HCT116 (cell line): ENCODE measurements around the gene GARNL3. TPM values are rescaled to one million over a fixed set of nuclear protein-coding genes. Genes with fewer than 3 reads are reported as not detected.

Source experiments
- ATAC-seq: fragments of 200-7000 bp; cut with Tn5 transposase; 2 replicates; pipeline ENCODE4 v1.9.1; 2020; ENCODE audit warnings: mild to moderate bottlenecking, moderate library complexity
- BruUV-seq: library from RNA; stranded (reverse); fragments of 400-500 nt; replicated peaks from 2 replicates; lab custom pipeline; 2021; lab: Mats Ljungman, UMichigan
- CTCF ChIA-PET: fragments of 300-600 bp; sonication (Branson Sonifier 250); formaldehyde crosslinking; loops from one replicate; lab custom pipeline; 2021; ENCODE audit warnings: antibody characterized with exemption; lab: Charles Lee
- POLR2A ChIA-PET: fragments of 300-600, 350-600 bp; sonication (Branson Sonifier 250); formaldehyde crosslinking; loops from one replicate; lab custom pipeline; 2021; ENCODE audit warnings: antibody characterized with exemption; lab: Charles Lee
- RAD21 ChIA-PET, 2 experiments: fragments of 300-600 bp; sonication (Branson Sonifier 250); formaldehyde crosslinking; loops; one replicate each; lab custom pipeline; 2023; ENCODE audit warnings: low total read pairs in 2 of 2; ENCODE audit not compliant: uncharacterized antibody in 2 of 2, unreplicated experiment in 2 of 2, low non-redundant PET in 1 of 2; lab: Charles Lee
- DNase-seq: peaks from one replicate; pipeline ENCODE4 v3.0.0-alpha.2; 2010; ENCODE audit warnings: low read depth, low spot score
- H2AFZ ChIP-seq: fragments of 200-600 bp; shearing (Covaris generic), sonication (generic); 2 replicates; pipeline ENCODE4 v1.6.1; 2017; ENCODE audit warnings: low read depth, mixed run types, mixed read lengths, antibody characterized with exemption, low read length; ENCODE audit not compliant: poor library complexity, severe bottlenecking
- H3K27ac ChIP-seq: 2 replicates; pipeline ENCODE4 v1.5.1; 2012; ENCODE audit warnings: low read depth, low read length
- H3K27me3 ChIP-seq: fragments of 200-600 bp; sonication (generic); 2 replicates; pipeline ENCODE4 v1.6.1; 2016; ENCODE audit warnings: mixed run types, low read length, mixed read lengths; ENCODE audit not compliant: insufficient read depth
- H3K36me3 ChIP-seq, 2 experiments: fragments of 200-500 bp in 1 of 2; fragments of 200-600 bp in 1 of 2; sonication (Bioruptor generic) in 1 of 2; sonication (generic) in 1 of 2; 2 replicates each; pipeline versions ENCODE4 v1.5.1 to v1.6.1; 2014 to 2016; ENCODE audit warnings: low read length in 2 of 2, inconsistent platforms in 1 of 2, mixed read lengths in 1 of 2, mixed run types in 1 of 2; ENCODE audit not compliant: insufficient read depth in 2 of 2, control insufficient read depth in 1 of 2
- H3K4me1 ChIP-seq, 2 experiments: fragments of 200-600 bp in 1 of 2; sonication (generic) in 1 of 2; 2 replicates each; pipeline versions ENCODE4 v1.5.1 to v1.6.1; 2012 to 2017; ENCODE audit warnings: low read length in 2 of 2, inconsistent platforms in 1 of 2, mild to moderate bottlenecking in 1 of 2, mixed read lengths in 1 of 2, mixed run types in 1 of 2, moderate library complexity in 1 of 2; ENCODE audit not compliant: insufficient read depth in 2 of 2, control insufficient read depth in 1 of 2
- H3K4me2 ChIP-seq: fragments of 200-600 bp; sonication (generic); 2 replicates; pipeline ENCODE4 v1.6.1; 2017; ENCODE audit warnings: mixed run types, low read length, mixed read lengths
- H3K4me3 ChIP-seq, 2 experiments: fragments of 200-600 bp in 1 of 2; sonication (generic) in 1 of 2; replicated peaks in 1 of 2; 2 replicates each; pipeline ENCODE4 v1.5.1; 2011 to 2016; ENCODE audit warnings: low read length in 2 of 2, control low read depth in 1 of 2, low read depth in 1 of 2, mild to moderate bottlenecking in 1 of 2, mixed read lengths in 1 of 2, mixed run types in 1 of 2
- H3K79me2 ChIP-seq: fragments of 200-600 bp; sonication (generic); 2 replicates; pipeline ENCODE4 v1.6.1; 2017; ENCODE audit warnings: mild to moderate bottlenecking, mixed run types, low read length, moderate library complexity, mixed read lengths; ENCODE audit not compliant: insufficient read depth
- H3K9ac ChIP-seq: fragments of 200-600 bp; sonication (generic); 2 replicates; pipeline ENCODE4 v1.6.1; 2016; ENCODE audit warnings: low read length, mixed read lengths
- H3K9me2 ChIP-seq: fragments of 200-600 bp; sonication (generic), shearing (Covaris generic); 2 replicates; pipeline ENCODE4 v1.6.1; 2017; ENCODE audit warnings: mixed run types, mild to moderate bottlenecking, moderate library complexity; ENCODE audit not compliant: insufficient read depth
- H3K9me3 ChIP-seq, 2 experiments: fragments of 200-500 bp in 1 of 2; fragments of 200-600 bp in 1 of 2; sonication (Bioruptor generic) in 1 of 2; sonication (generic) in 1 of 2; 2 replicates each; pipeline ENCODE4 v1.6.1; 2014 to 2017; ENCODE audit warnings: low read length in 2 of 2, mixed read lengths in 2 of 2, inconsistent platforms in 1 of 2, low read depth in 1 of 2, mild to moderate bottlenecking in 1 of 2, mixed run types in 1 of 2, moderate library complexity in 1 of 2; ENCODE audit not compliant: control insufficient read depth in 1 of 2, insufficient read depth in 1 of 2
- H4K20me1 ChIP-seq: fragments of 200-600 bp; sonication (generic), shearing (Covaris generic); 2 replicates; pipeline ENCODE4 v1.6.1; 2017; ENCODE audit warnings: mixed run types, mild to moderate bottlenecking, moderate library complexity; ENCODE audit not compliant: insufficient read depth
- CEBPB ChIP-seq: IDR thresholded peaks from 2 replicates; pipeline ENCODE4 v1.6.1; 2012; ENCODE audit warnings: low read depth
- EZH2 ChIP-seq: fragments of 200-600 bp; sonication (generic); IDR thresholded peaks from 2 replicates; pipeline ENCODE4 v1.6.1; 2017; ENCODE audit warnings: antibody characterized with exemption, mixed run types
- EZH2phosphoT487 ChIP-seq: fragments of 200-600 bp; IDR thresholded peaks from 2 replicates; pipeline ENCODE4 v1.6.1; 2018; ENCODE audit warnings: antibody characterized with exemption, borderline replicate concordance
- JUND ChIP-seq: IDR thresholded peaks from 2 replicates; pipeline ENCODE4 v1.6.1; 2012
- RAD21 ChIP-seq: IDR thresholded peaks from 2 replicates; pipeline ENCODE4 v1.6.1; 2012; ENCODE audit warnings: low read depth, mild to moderate bottlenecking
- SP1 ChIP-seq: IDR thresholded peaks from 2 replicates; pipeline ENCODE4 v1.6.1; 2012; ENCODE audit warnings: low read depth
- TCF7L2 ChIP-seq: IDR thresholded peaks from 2 replicates; pipeline ENCODE4 v1.7.0; 2011; ENCODE audit warnings: borderline replicate concordance, inconsistent platforms; ENCODE audit not compliant: insufficient read depth, insufficient read length; ENCODE audit errors: extremely low read depth
- ZFX ChIP-seq: fragments of 450-650 bp; IDR thresholded peaks from 2 replicates; pipeline ENCODE4 v1.6.1; 2017
- intact Hi-C: fragments of 100-400 bp; cut with micrococcal nuclease; formaldehyde crosslinking; loops from 2 replicates; pipeline ENCODE4 v1.10.0; 2022
- total RNA-seq: library from RNA; stranded (reverse); gene quantifications from one replicate; pipeline ENCODE4 v1.2.1, GENCODE V29; 2021; ENCODE audit not compliant: unreplicated experiment
- TF ChIP-seq, protein P1 (sequence below): IDR thresholded peaks from 2 replicates; pipeline ENCODE4 v1.6.1; 2012; ENCODE audit warnings: low read depth
- TF ChIP-seq, protein P2 (sequence below): IDR thresholded peaks from 2 replicates; pipeline ENCODE4 v1.6.1; 2011; ENCODE audit warnings: mild to moderate bottlenecking, low read length, moderate library complexity; ENCODE audit not compliant: insufficient replicate concordance; ENCODE audit errors: extremely low read depth
- TF ChIP-seq, protein P3 (sequence below), 3 experiments: fragments of 200-600 bp in 1 of 3; sonication (generic) in 1 of 3; IDR thresholded peaks in 2 of 3; conservative IDR thresholded peaks in 1 of 3; 2 replicates each; pipeline ENCODE4 v1.5.1; 2012 to 2017; ENCODE audit warnings: low read depth in 2 of 3, low read length in 2 of 3, antibody characterized with exemption in 1 of 3, borderline replicate concordance in 1 of 3, control low read depth in 1 of 3, mild to moderate bottlenecking in 1 of 3, mixed read lengths in 1 of 3, mixed run types in 1 of 3, moderate library complexity in 1 of 3; ENCODE audit not compliant: insufficient read depth in 1 of 3

GARNL3 gene
- total RNA-seq, 1 experiment from 2014 or later, result 8.8 TPM

DNA sequence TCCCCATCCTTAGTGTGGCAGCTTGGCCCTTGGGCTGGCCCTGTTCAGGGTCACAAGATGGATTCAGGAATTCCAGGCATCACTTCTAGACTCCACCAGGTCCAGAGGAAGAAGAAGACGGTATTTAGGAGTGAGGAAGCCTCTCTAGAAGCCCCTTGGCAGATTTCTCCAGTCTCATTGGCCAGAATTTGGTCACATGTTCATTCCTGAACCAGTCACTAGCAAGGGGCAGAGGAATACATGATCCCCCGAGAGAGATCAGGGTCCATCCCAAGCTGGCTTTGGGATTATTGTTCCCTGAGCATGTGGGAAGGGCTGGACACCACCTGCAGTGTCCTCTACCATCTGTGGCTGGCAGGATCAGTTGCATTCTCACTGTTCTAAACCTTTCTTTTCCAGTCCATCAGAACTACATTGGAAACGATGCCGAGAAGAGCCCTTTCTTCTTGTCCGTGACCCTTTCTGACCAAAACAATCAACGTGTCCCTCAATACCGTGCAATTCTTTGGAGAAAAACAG is 48.5 kb downstream of the GARNL3 start (continued):
- TF ChIP-seq, protein P1, sequence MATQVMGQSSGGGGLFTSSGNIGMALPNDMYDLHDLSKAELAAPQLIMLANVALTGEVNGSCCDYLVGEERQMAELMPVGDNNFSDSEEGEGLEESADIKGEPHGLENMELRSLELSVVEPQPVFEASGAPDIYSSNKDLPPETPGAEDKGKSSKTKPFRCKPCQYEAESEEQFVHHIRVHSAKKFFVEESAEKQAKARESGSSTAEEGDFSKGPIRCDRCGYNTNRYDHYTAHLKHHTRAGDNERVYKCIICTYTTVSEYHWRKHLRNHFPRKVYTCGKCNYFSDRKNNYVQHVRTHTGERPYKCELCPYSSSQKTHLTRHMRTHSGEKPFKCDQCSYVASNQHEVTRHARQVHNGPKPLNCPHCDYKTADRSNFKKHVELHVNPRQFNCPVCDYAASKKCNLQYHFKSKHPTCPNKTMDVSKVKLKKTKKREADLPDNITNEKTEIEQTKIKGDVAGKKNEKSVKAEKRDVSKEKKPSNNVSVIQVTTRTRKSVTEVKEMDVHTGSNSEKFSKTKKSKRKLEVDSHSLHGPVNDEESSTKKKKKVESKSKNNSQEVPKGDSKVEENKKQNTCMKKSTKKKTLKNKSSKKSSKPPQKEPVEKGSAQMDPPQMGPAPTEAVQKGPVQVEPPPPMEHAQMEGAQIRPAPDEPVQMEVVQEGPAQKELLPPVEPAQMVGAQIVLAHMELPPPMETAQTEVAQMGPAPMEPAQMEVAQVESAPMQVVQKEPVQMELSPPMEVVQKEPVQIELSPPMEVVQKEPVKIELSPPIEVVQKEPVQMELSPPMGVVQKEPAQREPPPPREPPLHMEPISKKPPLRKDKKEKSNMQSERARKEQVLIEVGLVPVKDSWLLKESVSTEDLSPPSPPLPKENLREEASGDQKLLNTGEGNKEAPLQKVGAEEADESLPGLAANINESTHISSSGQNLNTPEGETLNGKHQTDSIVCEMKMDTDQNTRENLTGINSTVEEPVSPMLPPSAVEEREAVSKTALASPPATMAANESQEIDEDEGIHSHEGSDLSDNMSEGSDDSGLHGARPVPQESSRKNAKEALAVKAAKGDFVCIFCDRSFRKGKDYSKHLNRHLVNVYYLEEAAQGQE, result no peak
- TF ChIP-seq EZH2, result no peak
- TF ChIP-seq, protein P2, sequence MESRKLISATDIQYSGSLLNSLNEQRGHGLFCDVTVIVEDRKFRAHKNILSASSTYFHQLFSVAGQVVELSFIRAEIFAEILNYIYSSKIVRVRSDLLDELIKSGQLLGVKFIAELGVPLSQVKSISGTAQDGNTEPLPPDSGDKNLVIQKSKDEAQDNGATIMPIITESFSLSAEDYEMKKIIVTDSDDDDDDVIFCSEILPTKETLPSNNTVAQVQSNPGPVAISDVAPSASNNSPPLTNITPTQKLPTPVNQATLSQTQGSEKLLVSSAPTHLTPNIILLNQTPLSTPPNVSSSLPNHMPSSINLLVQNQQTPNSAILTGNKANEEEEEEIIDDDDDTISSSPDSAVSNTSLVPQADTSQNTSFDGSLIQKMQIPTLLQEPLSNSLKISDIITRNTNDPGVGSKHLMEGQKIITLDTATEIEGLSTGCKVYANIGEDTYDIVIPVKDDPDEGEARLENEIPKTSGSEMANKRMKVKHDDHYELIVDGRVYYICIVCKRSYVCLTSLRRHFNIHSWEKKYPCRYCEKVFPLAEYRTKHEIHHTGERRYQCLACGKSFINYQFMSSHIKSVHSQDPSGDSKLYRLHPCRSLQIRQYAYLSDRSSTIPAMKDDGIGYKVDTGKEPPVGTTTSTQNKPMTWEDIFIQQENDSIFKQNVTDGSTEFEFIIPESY, result no peak
- TF ChIP-seq, all 23 proteins: peak for 0

DNA sequence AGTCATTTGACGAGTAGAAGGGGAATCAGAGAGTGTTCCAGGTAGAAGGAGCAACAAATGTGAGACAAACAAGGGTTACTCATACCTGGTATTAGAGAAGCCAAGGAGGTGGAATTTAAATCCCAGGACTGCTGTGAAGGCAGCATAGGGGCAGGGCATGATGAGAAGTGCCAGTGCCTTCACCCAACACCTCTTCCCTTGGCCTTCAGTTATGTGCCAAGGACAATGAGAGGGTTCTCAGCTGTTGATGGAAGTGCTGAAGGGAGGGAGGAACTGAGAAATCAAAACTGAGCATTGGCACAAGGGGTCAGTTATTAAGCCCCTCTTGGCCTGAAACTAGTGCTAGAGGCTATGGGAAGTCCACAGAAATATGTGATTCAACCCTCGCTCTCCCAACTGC is 50.3 kb downstream of the GARNL3 start:
- no TSS peak for BruUV-seq
- no peaks in the 10 kb centered on the region for H4K20me1 ChIP-seq
- ChIA-PET POLR2A (no interaction called here), CTCF (no interaction called here), RAD21 (no interaction called here)
- intact Hi-C loops, result no loop called here
- no peak overlapping the region for H3K9ac ChIP-seq
- DNase-seq (no peak), ATAC-seq (no peak)
- no peaks in the 10 kb centered on the region for H3K9me3 ChIP-seq
- no peak overlapping the region for H3K27ac ChIP-seq
- H3K36me3 ChIP-seq, result no peaks in the 10 kb centered on the region
- no peaks in the 10 kb centered on the region for H3K9me2 ChIP-seq
- H2AFZ ChIP-seq, result no peak overlapping the region
- H3K4me2 ChIP-seq, result no peak overlapping the region
- TF ChIP-seq ZFX (no peak), EZH2phosphoT487 (no peak), JUND (no peak), RAD21 (no peak), SP1 (no peak), CEBPB (no peak), TCF7L2 (no peak)
- TF ChIP-seq, protein P3, sequence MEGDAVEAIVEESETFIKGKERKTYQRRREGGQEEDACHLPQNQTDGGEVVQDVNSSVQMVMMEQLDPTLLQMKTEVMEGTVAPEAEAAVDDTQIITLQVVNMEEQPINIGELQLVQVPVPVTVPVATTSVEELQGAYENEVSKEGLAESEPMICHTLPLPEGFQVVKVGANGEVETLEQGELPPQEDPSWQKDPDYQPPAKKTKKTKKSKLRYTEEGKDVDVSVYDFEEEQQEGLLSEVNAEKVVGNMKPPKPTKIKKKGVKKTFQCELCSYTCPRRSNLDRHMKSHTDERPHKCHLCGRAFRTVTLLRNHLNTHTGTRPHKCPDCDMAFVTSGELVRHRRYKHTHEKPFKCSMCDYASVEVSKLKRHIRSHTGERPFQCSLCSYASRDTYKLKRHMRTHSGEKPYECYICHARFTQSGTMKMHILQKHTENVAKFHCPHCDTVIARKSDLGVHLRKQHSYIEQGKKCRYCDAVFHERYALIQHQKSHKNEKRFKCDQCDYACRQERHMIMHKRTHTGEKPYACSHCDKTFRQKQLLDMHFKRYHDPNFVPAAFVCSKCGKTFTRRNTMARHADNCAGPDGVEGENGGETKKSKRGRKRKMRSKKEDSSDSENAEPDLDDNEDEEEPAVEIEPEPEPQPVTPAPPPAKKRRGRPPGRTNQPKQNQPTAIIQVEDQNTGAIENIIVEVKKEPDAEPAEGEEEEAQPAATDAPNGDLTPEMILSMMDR (IDR thresholded peaks at IDR 0.05 in 2 of 3, conservative IDR thresholded peaks at IDR 0.05 in 1 of 3; ENCODE audit: borderline replicate concordance in 1 of 3, insufficient read depth in 1 of 3, low read depth in 2 of 3, low read length in 2 of 3), result no peak
- no peak overlapping the region for H3K4me3 ChIP-seq
- no peaks in the 10 kb centered on the region for H3K27me3 ChIP-seq
- no peaks in the 10 kb centered on the region for H3K79me2 ChIP-seq
- H3K4me1 ChIP-seq, result no peaks in the 10 kb centered on the region
